HEK293 (cell line): ENCODE results near the gene THBS3.

Source experiments
- CTCF ChIA-PET: fragments of 350-600 bp; formaldehyde crosslinking; extraction: SDS; loops from one replicate; lab custom pipeline; 2021; ENCODE audit warnings: antibody characterized with exemption; lab: Yijun Ruan, JAX
- POLR2A ChIA-PET: fragments of 300-600 bp; formaldehyde crosslinking; extraction: SDS; loops from one replicate; lab custom pipeline; 2020; ENCODE audit warnings: antibody characterized with exemption, inconsistent platforms; lab: Yijun Ruan, JAX
- H3K27ac ChIP-seq: fragments of 200-500 bp; sonication (Bioruptor generic); 2 replicates; pipeline ENCODE4 v1.5.1; 2014; ENCODE audit warnings: low read depth, low read length, control low read depth, inconsistent platforms; ENCODE audit errors: extremely low read depth
- H3K36me3 ChIP-seq, 2 experiments: fragments of 200-500 bp in 1 of 2; sonication (Bioruptor generic) in 1 of 2; 1 replicate in 1 of 2; 2 replicates in 1 of 2; pipeline ENCODE4 v1.5.1; 2014 to 2017; ENCODE audit warnings: inconsistent platforms in 2 of 2, low read length in 2 of 2; ENCODE audit not compliant: control insufficient read depth in 2 of 2, insufficient read depth in 1 of 2
- H3K4me1 ChIP-seq: fragments of 200-500 bp; sonication (Bioruptor generic); 2 replicates; pipeline ENCODE4 v1.5.1; 2014; ENCODE audit warnings: mild to moderate bottlenecking, low read length, inconsistent platforms; ENCODE audit not compliant: control insufficient read depth, insufficient read depth
- H3K4me3 ChIP-seq: 2 replicates; pipeline ENCODE4 v1.5.1; 2011; ENCODE audit warnings: low read depth, mild to moderate bottlenecking, control low read depth, low read length, moderate library complexity
- H3K9me3 ChIP-seq: fragments of 200-500 bp; sonication (Bioruptor generic); 2 replicates; pipeline ENCODE4 v1.5.1; 2014; ENCODE audit warnings: low read depth, low read length, inconsistent platforms; ENCODE audit not compliant: control insufficient read depth, insufficient read depth
- BCL11A ChIP-seq: fragments of 450-650 bp; formaldehyde crosslinking; IDR thresholded peaks from 2 replicates; pipeline ENCODE4 v1.5.1; 2016; ENCODE audit warnings: low read depth, missing biosample characterization, missing genetic modification characterization
- GFI1B ChIP-seq: fragments of 450-650 bp; formaldehyde crosslinking; IDR thresholded peaks from 2 replicates; pipeline ENCODE4 v1.5.1; 2016; ENCODE audit warnings: missing biosample characterization, missing genetic modification characterization
- HOXC10 ChIP-seq: sonication (generic); formaldehyde crosslinking; IDR thresholded peaks from 2 replicates; pipeline ENCODE4 v1.8.1; 2023; ENCODE audit warnings: mild to moderate bottlenecking, missing genetic modification reagents
- ZFP41 ChIP-seq: fragments of 450-650 bp; formaldehyde crosslinking; IDR thresholded peaks from 2 replicates; pipeline ENCODE4 v1.5.1; 2016; ENCODE audit warnings: missing biosample characterization, missing genetic modification characterization, borderline replicate concordance
- ZNF112 ChIP-seq: fragments of 450-650 bp; formaldehyde crosslinking; IDR thresholded peaks from 2 replicates; pipeline ENCODE4 v1.5.0; 2017; ENCODE audit warnings: missing biosample characterization, missing genetic modification characterization
- ZNF140 ChIP-seq: fragments of 450-650 bp; formaldehyde crosslinking; IDR thresholded peaks from 2 replicates; pipeline ENCODE4 v1.5.1; 2016; ENCODE audit warnings: missing biosample characterization, missing genetic modification characterization
- ZNF146 ChIP-seq: fragments of 450-650 bp; formaldehyde crosslinking; IDR thresholded peaks from 2 replicates; pipeline ENCODE4 v1.5.1; 2016; ENCODE audit warnings: missing biosample characterization, missing genetic modification characterization
- ZNF19 ChIP-seq: fragments of 450-650 bp; formaldehyde crosslinking; IDR thresholded peaks from 2 replicates; pipeline ENCODE4; 2016; ENCODE audit warnings: missing biosample characterization, missing genetic modification characterization, low read depth
- ZNF211 ChIP-seq: fragments of 450-650 bp; formaldehyde crosslinking; IDR thresholded peaks from 2 replicates; pipeline ENCODE4 v1.5.1; 2016; ENCODE audit warnings: low read depth, missing biosample characterization, missing genetic modification characterization
- ZNF292 ChIP-seq: fragments of 450-650 bp; formaldehyde crosslinking; IDR thresholded peaks from 2 replicates; pipeline ENCODE4 v1.5.1; 2016; ENCODE audit warnings: low read depth, missing biosample characterization, missing genetic modification characterization, borderline replicate concordance
- ZNF394 ChIP-seq: fragments of 450-650 bp; formaldehyde crosslinking; IDR thresholded peaks from 2 replicates; pipeline ENCODE4 v1.5.1; 2016; ENCODE audit warnings: missing biosample characterization, missing genetic modification characterization, mild to moderate bottlenecking, moderate library complexity, borderline replicate concordance
- ZNF501 ChIP-seq: fragments of 450-650 bp; formaldehyde crosslinking; IDR thresholded peaks from 2 replicates; pipeline ENCODE4 v1.5.1; 2016; ENCODE audit warnings: missing biosample characterization, missing genetic modification characterization
- ZNF544 ChIP-seq: fragments of 450-650 bp; formaldehyde crosslinking; IDR thresholded peaks from 2 replicates; pipeline ENCODE4 v1.5.0; 2017; ENCODE audit warnings: missing biosample characterization, missing genetic modification characterization
- TF ChIP-seq, protein P1 (sequence below): fragments of 450-650 bp; formaldehyde crosslinking; IDR thresholded peaks from 2 replicates; pipeline ENCODE4 v1.5.1; 2016; ENCODE audit warnings: missing biosample characterization, missing genetic modification characterization
- TF ChIP-seq, protein P2 (sequence below): fragments of 450-650 bp; formaldehyde crosslinking; IDR thresholded peaks from 2 replicates; pipeline ENCODE4 v1.5.1; 2016; ENCODE audit warnings: missing biosample characterization, missing genetic modification characterization
- TF ChIP-seq, protein P3 (sequence below): fragments of 450-650 bp; formaldehyde crosslinking; IDR thresholded peaks from 2 replicates; pipeline ENCODE4 v1.5.1; 2016; ENCODE audit warnings: missing biosample characterization, missing genetic modification characterization
- TF ChIP-seq, protein P4 (sequence below): fragments of 450-650 bp; formaldehyde crosslinking; IDR thresholded peaks from 2 replicates; pipeline ENCODE4 v1.5.1; 2016; ENCODE audit warnings: missing biosample characterization, missing genetic modification characterization

Gene THBS3

DNA sequence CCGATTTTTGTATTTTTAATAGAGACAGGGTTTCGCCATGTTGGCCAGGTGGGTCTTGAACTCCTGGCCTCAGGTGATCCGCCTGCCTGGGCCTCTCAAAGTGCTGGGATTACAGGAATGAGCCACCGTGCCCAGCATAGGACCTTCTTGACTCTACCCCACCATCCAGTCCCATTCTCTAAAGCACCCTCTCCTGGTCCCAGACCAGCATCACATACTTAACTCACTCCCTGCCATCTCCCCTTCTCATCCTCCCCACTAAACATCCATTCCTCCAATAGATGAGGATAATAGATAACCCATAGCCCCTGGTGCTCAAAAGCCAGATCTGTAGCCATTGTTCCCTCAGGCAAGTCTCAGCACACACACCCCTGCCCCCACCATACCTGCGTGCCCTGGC, 45.5 kb upstream of the THBS3 start (continued):
- TF ChIP-seq GFI1B (tag by site-specific recombination), result no peak

DNA sequence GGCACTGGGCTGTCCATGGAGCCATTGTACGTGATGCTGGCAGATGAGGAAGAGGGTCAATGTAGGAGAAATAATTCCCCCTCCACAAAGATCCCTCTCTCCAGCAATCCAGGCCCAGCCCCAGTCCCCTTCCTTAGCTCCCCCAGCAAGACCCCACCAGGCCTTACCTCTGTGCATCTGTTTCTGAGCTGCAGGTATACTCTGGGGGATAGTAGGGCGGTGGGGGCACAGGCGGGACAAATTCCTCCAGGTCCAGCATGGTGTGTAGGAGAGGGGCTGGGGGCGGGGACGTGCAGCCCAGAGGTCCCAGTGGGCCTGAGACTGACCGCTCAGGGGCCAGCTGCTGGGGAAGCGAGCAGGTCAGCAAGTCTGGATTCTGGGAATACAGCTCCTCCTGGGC, 43.9 kb upstream of the THBS3 start:
- ChIA-PET POLR2A (interaction anchor here (0.7 to 4.3 kb wide), 11 partner anchors 10 to 478 kb away, joined by 3 to 26 read pairs (median 4); partner anchors contain the start of genes ASH1L, CLK2, FDPS and SCAMP3), CTCF (interaction anchor here (0.5 to 4.9 kb wide), 37 partner anchors 9 to 814 kb away, joined by 3 to 91 read pairs (median 6); partner anchors contain the start of genes CLK2, FDPS, HCN3 and KRTCAP2)
- H3K4me1 ChIP-seq, result no peaks in the 10 kb centered on the region

More for the DNA sequence above, 43.9 kb upstream of the THBS3 start:
- TF ChIP-seq ZNF394 (tag by site-specific recombination), result no peak
- TF ChIP-seq ZNF292 (tag by site-specific recombination), result no peak
- TF ChIP-seq ZNF544 (tag by site-specific recombination), result no peak
- TF ChIP-seq ZNF19 (tag by site-specific recombination), result no peak
- no peak for TF ChIP-seq HOXC10 (CRISPR knock-in tag)
- TF ChIP-seq, protein P1, sequence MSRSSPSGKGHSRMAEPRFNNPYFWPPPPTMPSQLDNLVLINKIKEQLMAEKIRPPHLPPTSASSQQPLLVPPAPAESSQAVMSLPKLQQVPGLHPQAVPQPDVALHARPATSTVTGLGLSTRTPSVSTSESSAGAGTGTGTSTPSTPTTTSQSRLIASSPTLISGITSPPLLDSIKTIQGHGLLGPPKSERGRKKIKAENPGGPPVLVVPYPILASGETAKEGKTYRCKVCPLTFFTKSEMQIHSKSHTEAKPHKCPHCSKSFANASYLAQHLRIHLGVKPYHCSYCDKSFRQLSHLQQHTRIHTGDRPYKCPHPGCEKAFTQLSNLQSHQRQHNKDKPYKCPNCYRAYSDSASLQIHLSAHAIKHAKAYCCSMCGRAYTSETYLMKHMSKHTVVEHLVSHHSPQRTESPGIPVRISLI (tag by site-specific recombination), result no peak
- TF ChIP-seq ZNF112 (tag by site-specific recombination), result no peak
- TF ChIP-seq ZFP41 (tag by site-specific recombination), result no peak
- no peak for TF ChIP-seq ZNF140 (tag by site-specific recombination)
- TF ChIP-seq ZNF211 (tag by site-specific recombination), result no peak
- TF ChIP-seq BCL11A, result no peak
- TF ChIP-seq, protein P2, sequence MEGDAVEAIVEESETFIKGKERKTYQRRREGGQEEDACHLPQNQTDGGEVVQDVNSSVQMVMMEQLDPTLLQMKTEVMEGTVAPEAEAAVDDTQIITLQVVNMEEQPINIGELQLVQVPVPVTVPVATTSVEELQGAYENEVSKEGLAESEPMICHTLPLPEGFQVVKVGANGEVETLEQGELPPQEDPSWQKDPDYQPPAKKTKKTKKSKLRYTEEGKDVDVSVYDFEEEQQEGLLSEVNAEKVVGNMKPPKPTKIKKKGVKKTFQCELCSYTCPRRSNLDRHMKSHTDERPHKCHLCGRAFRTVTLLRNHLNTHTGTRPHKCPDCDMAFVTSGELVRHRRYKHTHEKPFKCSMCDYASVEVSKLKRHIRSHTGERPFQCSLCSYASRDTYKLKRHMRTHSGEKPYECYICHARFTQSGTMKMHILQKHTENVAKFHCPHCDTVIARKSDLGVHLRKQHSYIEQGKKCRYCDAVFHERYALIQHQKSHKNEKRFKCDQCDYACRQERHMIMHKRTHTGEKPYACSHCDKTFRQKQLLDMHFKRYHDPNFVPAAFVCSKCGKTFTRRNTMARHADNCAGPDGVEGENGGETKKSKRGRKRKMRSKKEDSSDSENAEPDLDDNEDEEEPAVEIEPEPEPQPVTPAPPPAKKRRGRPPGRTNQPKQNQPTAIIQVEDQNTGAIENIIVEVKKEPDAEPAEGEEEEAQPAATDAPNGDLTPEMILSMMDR (tag by site-specific recombination), result no peak
- TF ChIP-seq, protein P3, sequence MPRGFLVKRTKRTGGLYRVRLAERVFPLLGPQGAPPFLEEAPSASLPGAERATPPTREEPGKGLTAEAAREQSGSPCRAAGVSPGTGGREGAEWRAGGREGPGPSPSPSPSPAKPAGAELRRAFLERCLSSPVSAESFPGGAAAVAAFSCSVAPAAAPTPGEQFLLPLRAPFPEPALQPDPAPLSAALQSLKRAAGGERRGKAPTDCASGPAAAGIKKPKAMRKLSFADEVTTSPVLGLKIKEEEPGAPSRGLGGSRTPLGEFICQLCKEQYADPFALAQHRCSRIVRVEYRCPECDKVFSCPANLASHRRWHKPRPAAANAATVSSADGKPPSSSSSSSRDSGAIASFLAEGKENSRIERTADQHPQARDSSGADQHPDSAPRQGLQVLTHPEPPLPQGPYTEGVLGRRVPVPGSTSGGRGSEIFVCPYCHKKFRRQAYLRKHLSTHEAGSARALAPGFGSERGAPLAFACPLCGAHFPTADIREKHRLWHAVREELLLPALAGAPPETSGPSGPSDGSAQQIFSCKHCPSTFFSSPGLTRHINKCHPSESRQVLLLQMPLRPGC (tag by site-specific recombination), result no peak
- TF ChIP-seq ZNF501 (tag by site-specific recombination), result no peak
- TF ChIP-seq ZNF146 (tag by site-specific recombination), result no peak
- TF ChIP-seq, protein P4, sequence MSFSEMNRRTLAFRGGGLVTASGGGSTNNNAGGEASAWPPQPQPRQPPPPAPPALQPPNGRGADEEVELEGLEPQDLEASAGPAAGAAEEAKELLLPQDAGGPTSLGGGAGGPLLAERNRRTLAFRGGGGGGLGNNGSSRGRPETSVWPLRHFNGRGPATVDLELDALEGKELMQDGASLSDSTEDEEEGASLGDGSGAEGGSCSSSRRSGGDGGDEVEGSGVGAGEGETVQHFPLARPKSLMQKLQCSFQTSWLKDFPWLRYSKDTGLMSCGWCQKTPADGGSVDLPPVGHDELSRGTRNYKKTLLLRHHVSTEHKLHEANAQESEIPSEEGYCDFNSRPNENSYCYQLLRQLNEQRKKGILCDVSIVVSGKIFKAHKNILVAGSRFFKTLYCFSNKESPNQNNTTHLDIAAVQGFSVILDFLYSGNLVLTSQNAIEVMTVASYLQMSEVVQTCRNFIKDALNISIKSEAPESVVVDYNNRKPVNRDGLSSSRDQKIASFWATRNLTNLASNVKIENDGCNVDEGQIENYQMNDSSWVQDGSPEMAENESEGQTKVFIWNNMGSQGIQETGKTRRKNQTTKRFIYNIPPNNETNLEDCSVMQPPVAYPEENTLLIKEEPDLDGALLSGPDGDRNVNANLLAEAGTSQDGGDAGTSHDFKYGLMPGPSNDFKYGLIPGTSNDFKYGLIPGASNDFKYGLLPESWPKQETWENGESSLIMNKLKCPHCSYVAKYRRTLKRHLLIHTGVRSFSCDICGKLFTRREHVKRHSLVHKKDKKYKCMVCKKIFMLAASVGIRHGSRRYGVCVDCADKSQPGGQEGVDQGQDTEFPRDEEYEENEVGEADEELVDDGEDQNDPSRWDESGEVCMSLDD (tag by site-specific recombination), result no peak
- H3K27ac ChIP-seq, result peak overlapping the region; percentile 8; the same call in 1 of the 2 replicates
- H3K36me3 ChIP-seq, result peaks cover 12 to 60% of the 10 kb centered on the region in 2 experiments; a peak in 2 of 3 replicates
- no peak overlapping the region for H3K4me3 ChIP-seq
- no peaks in the 10 kb centered on the region for H3K9me3 ChIP-seq
